ENCODE data around the gene SPR.
"Not testable (repeated sequence)": the region's sequence is repeated elsewhere in the genome, so short reads cannot be mapped to it uniquely, and the experiment has no call there.

GRCh38 chr2:72907369-72907768 lies 20.2 kb downstream of the SPR start:
- TF ChIP-seq MAZ (IDR thresholded peaks at IDR 0.05; ENCODE audit: borderline replicate concordance, low read depth, low read length); BHLHE40 (IDR thresholded peaks at IDR 0.05; ENCODE audit: low read depth, low read length); MYC (IDR thresholded peaks at IDR 0.05; ENCODE audit: borderline replicate concordance, low read length); ESRRA (IDR thresholded peaks at IDR 0.05; ENCODE audit: borderline replicate concordance, low read length); CEBPB (IDR thresholded peaks at IDR 0.05); POLR2A (IDR thresholded peaks at IDR 0.05; ENCODE audit: low read length); EHMT2 (IDR thresholded peaks at IDR 0.05; ENCODE audit: low read depth); NR3C1 (IDR thresholded peaks at IDR 0.05); MAFK (IDR thresholded peaks at IDR 0.05; ENCODE audit: partially characterized antibody): not testable (repeated sequence)
- TF ChIP-seq, protein P1, sequence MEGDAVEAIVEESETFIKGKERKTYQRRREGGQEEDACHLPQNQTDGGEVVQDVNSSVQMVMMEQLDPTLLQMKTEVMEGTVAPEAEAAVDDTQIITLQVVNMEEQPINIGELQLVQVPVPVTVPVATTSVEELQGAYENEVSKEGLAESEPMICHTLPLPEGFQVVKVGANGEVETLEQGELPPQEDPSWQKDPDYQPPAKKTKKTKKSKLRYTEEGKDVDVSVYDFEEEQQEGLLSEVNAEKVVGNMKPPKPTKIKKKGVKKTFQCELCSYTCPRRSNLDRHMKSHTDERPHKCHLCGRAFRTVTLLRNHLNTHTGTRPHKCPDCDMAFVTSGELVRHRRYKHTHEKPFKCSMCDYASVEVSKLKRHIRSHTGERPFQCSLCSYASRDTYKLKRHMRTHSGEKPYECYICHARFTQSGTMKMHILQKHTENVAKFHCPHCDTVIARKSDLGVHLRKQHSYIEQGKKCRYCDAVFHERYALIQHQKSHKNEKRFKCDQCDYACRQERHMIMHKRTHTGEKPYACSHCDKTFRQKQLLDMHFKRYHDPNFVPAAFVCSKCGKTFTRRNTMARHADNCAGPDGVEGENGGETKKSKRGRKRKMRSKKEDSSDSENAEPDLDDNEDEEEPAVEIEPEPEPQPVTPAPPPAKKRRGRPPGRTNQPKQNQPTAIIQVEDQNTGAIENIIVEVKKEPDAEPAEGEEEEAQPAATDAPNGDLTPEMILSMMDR (IDR thresholded peaks at IDR 0.05): not testable (repeated sequence)

Measured in A549 (cell line).